T-helper 1 cell treated with Interleukin-12 subunit alpha and Interleukin-12 subunit beta and Interleukin-4 antibody, amounts not matched to agents 30 μg/mL and 1 μg/mL, for 36 hours (primary cell): Measurements from ENCODE around the gene FLOT1.

Experiments used
- H3K27ac Mint-ChIP-seq: one replicate; pipeline ENCODE4 v1.8.0; 2021; ENCODE audit warnings: mild to moderate bottlenecking, mixed read lengths
- H3K27me3 Mint-ChIP-seq: one replicate; pipeline ENCODE4 v1.8.0; 2021; ENCODE audit warnings: low read depth, mixed read lengths
- H3K36me3 Mint-ChIP-seq: one replicate; pipeline ENCODE4 v1.8.0; 2021; ENCODE audit warnings: low read depth, mixed read lengths
- H3K4me1 Mint-ChIP-seq: one replicate; pipeline ENCODE4 v1.8.0; 2021; ENCODE audit warnings: low read depth, mixed read lengths
- H3K4me3 Mint-ChIP-seq: one replicate; pipeline ENCODE4 v1.8.0; 2021; ENCODE audit warnings: mild to moderate bottlenecking, moderate library complexity, mixed read lengths
- H3K9me3 Mint-ChIP-seq: one replicate; pipeline ENCODE4 v1.8.0; 2021; ENCODE audit warnings: mixed read lengths

FLOT1 gene, protein sequence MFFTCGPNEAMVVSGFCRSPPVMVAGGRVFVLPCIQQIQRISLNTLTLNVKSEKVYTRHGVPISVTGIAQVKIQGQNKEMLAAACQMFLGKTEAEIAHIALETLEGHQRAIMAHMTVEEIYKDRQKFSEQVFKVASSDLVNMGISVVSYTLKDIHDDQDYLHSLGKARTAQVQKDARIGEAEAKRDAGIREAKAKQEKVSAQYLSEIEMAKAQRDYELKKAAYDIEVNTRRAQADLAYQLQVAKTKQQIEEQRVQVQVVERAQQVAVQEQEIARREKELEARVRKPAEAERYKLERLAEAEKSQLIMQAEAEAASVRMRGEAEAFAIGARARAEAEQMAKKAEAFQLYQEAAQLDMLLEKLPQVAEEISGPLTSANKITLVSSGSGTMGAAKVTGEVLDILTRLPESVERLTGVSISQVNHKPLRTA

GRCh38 chr6:30742316-30743098, at the start of gene FLOT1:
Gene FLOT1 (minus strand): TSS chr6:30742687. CDS start chr6:30742189, 498 bp downstream.
- Mint-ChIP-seq H3K4me1 (peaks cover 62% of the 10 kb centered on the region), H3K4me3 (peak within 1 kb of the TSS; percentile 99), H3K36me3 (peaks cover 56% of the 10 kb centered on the region)

DNA sequence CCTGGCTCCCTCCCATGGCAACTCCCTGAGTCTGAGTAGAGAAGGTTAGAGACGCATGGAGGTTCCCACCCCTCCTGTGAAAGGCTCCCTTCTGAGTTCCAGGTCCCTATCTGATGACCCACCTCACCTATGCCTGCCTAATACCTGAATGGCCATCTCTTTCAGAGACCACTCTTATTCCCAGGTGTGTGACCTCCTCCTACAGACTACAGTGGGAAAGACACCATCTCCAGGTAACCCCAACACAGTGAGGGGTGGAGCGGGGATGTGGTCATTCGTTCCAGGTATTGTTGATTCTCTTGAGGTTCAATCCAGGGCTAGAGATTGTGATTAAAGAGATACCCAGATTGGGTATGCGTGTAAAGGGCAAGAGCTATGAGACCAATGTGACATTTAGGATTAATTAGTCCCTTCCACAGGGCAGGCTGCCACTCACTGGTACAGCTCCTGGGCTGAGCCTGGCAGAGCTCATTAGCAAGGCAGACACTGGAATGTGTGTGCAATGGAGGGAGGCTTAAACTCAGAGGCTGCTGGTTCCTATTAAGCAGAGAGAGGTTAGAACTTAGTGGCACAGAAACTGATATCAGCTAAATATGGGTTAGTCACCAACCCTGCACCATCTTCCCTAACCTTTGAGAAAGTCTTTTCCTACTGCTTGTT, 48.4 kb upstream of the FLOT1 start:
- Mint-ChIP-seq H3K27ac (no peak overlapping the region), H3K4me3 (no peak overlapping the region), H3K27me3 (peaks cover 7% of the 10 kb centered on the region), H3K9me3 (no peaks in the 10 kb centered on the region), H3K4me1 (peaks cover 53% of the 10 kb centered on the region), H3K36me3 (peaks cover 2% of the 10 kb centered on the region)

More at GRCh38 chr6:30742316-30743098, at the start of gene FLOT1:
- Mint-ChIP-seq H3K9me3 (no peaks in the 10 kb centered on the region), H3K27ac (peak within 1 kb of the TSS; percentile 87), H3K27me3 (no peaks in the 10 kb centered on the region)

DNA sequence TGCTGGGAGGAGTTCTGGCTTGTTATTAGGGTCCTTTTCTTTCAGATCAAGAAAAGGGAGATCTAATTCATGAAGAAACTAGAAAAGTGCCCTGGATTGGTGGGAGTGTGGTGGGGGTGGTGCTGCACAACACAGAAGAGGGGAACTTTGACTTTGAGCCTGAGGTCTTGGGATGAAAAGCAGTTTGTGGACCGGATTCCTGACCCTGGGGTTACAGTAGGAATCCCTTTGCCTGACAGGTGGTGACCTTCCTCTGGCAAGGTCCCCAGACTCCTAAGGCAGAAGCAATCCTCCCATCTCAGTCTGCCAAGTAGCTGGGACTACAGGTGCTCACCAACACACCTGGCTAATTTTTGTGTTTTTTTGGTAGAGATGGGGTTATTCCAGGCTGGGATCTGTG, 47.1 kb upstream of the FLOT1 start:
- H3K27me3 Mint-ChIP-seq = no peaks in the 10 kb centered on the region
- H3K9me3 Mint-ChIP-seq = no peaks in the 10 kb centered on the region
- peaks cover 57% of the 10 kb centered on the region for H3K4me1 Mint-ChIP-seq
- no peaks in the 10 kb centered on the region for H3K36me3 Mint-ChIP-seq
- H3K27ac Mint-ChIP-seq = no peak overlapping the region
- no peak overlapping the region for H3K4me3 Mint-ChIP-seq

- Mint-ChIP-seq H3K36me3 (no peaks in the 10 kb centered on the region), H3K4me3 (peak overlapping the region; percentile 56), H3K9me3 (no peaks in the 10 kb centered on the region), H3K27ac (peak overlapping the region; percentile 73), H3K27me3 (no peaks in the 10 kb centered on the region), H3K4me1 (peaks cover 50% of the 10 kb centered on the region)
Observed at GRCh38 chr6:30787954-30788353, 45.5 kb upstream of the FLOT1 start.

DNA sequence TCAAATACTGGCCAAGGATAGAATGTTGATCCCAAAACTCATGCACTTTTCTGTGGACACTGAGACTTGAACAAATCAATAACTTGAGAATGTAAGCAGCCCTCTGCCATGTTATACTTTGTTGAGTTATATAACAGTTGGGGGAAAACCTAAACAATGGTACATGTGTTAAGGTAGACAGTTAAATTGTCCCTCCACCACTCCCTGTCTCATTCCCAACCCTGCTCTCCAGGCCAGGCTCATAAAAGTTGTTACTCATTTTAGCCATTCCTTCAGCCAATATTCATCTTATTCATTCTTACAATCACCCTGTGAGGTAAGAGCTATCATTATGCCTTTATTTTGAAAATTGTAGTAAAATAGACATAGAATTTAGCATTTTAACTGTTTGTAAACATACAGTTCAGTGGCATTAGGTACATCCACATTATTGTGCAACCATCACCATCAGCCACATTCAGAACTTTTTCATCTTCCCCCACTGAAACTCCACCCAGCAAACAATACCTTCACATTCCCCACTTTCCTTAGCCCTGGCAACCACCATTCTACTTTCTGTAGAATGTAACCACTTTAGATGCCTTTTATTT, 40.0 kb upstream of the FLOT1 start:
- H3K4me3 Mint-ChIP-seq = no peak overlapping the region
- H3K27me3 Mint-ChIP-seq = no peaks in the 10 kb centered on the region
- peaks cover 58% of the 10 kb centered on the region for H3K4me1 Mint-ChIP-seq
- no peak overlapping the region for H3K27ac Mint-ChIP-seq
- H3K9me3 Mint-ChIP-seq = no peaks in the 10 kb centered on the region
- H3K36me3 Mint-ChIP-seq = no peaks in the 10 kb centered on the region

GRCh38 chr6:30781743-30782424, 39.4 kb upstream of the FLOT1 start:
- Mint-ChIP-seq H3K27ac (peak overlapping the region; percentile 56), H3K4me1 (peaks cover 62% of the 10 kb centered on the region), H3K27me3 (no peaks in the 10 kb centered on the region), H3K36me3 (no peaks in the 10 kb centered on the region), H3K9me3 (no peaks in the 10 kb centered on the region), H3K4me3 (peak overlapping the region; percentile 37)

DNA sequence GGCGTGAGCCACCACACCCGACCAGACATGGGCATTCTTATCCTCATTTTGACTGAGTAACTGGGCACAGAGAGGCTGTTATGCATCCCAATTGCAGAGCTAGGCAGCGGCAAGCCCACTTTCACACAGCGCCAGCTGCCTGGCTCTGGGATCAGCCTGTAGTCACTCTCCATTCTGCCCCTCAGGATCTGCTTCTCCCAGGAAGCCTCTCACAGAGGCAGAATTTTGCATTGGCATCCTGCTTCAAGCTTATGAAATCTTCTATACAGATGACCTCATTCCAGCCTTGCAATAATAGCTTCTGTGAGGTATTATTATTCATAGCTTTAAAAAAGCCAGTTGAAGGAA, 38.9 kb upstream of the FLOT1 start:
- no peaks in the 10 kb centered on the region for H3K36me3 Mint-ChIP-seq
- H3K27ac Mint-ChIP-seq = no peak overlapping the region
- H3K9me3 Mint-ChIP-seq = no peaks in the 10 kb centered on the region
- peaks cover 59% of the 10 kb centered on the region for H3K4me1 Mint-ChIP-seq
- H3K27me3 Mint-ChIP-seq = no peaks in the 10 kb centered on the region
- H3K4me3 Mint-ChIP-seq = no peak overlapping the region

GRCh38 chr6:30780642-30780920, 38.1 kb upstream of the FLOT1 start:
- H3K36me3 Mint-ChIP-seq = no peaks in the 10 kb centered on the region
- H3K27me3 Mint-ChIP-seq = no peaks in the 10 kb centered on the region
- no peaks in the 10 kb centered on the region for H3K9me3 Mint-ChIP-seq
- no peak overlapping the region for H3K4me3 Mint-ChIP-seq
- H3K27ac Mint-ChIP-seq = no peak overlapping the region
- H3K4me1 Mint-ChIP-seq = peaks cover 57% of the 10 kb centered on the region

DNA sequence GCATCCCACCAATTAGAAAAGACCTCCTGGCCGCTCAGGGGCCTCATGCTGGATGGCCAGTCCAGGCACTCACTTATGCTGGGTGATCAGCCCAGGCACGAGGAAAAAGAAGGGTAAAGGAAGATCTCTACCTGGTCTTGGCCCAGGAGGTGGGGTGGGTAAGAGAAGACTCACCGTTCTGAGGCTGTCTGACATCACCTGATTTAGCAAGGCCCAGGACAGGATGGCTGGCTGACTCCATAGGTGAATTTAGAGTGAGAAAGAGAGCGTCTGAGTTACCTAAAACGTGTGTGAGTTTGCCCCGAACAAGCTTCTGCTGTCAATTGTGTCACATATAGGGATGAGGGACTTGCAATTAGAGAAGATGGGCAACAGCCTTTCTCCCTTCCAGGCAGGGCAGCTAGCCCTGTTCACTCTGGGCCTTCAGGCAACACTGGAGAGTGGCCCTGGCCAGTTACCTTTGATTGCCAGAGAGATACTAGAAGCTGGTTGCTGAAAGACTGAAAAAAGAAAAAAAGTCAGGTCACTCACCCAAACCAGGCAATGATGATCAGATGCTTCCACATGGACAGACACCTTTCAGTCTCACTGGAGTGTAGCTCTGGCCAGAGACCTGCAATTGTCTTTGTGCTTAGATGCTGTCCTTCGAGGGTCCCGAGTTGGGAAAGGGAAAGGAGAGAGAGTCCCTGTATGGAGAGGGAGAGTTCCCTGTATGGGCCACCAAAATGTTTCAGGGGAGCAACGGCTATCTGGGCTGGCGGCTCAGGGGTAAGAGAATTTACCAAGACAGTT, 37.6 kb upstream of the FLOT1 start:
- Mint-ChIP-seq H3K4me1 (peaks cover 51% of the 10 kb centered on the region), H3K27me3 (no peaks in the 10 kb centered on the region), H3K9me3 (no peaks in the 10 kb centered on the region), H3K27ac (no peak overlapping the region), H3K36me3 (no peaks in the 10 kb centered on the region), H3K4me3 (no peak overlapping the region)

GRCh38 chr6:30778001-30778635, 35.6 kb upstream of the FLOT1 start:
- peak overlapping the region; percentile 58 for H3K27ac Mint-ChIP-seq
- H3K4me3 Mint-ChIP-seq = peak overlapping the region; percentile 52
- no peaks in the 10 kb centered on the region for H3K27me3 Mint-ChIP-seq
- H3K4me1 Mint-ChIP-seq = peaks cover 52% of the 10 kb centered on the region
- no peaks in the 10 kb centered on the region for H3K9me3 Mint-ChIP-seq
- H3K36me3 Mint-ChIP-seq = no peaks in the 10 kb centered on the region

DNA sequence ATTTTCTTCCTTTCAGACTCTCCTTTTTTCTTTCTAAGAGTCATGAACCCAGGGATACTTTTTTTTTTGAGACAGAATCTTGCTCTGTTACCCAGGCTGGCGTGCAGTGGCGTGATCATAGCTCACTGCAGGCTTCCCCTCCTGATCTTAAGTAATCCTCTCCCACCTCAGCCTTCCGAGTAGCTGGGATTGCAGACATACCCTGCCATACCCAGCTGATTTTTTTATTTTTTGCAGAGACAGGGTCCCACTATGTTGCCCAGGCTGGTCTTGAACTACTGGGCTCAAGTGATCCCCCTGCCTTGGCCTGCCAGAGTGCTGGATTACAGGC, 34.6 kb upstream of the FLOT1 start:
- Mint-ChIP-seq H3K4me1 (peaks cover 54% of the 10 kb centered on the region), H3K4me3 (peak overlapping the region; percentile 8), H3K27ac (peak overlapping the region; percentile 2), H3K9me3 (no peaks in the 10 kb centered on the region), H3K36me3 (peaks cover 2% of the 10 kb centered on the region), H3K27me3 (no peaks in the 10 kb centered on the region)

- Mint-ChIP-seq H3K27ac (no peak overlapping the region), H3K4me3 (no peak overlapping the region), H3K27me3 (no peaks in the 10 kb centered on the region), H3K4me1 (peaks cover 49% of the 10 kb centered on the region), H3K36me3 (peaks cover 2% of the 10 kb centered on the region), H3K9me3 (no peaks in the 10 kb centered on the region)
Observed at GRCh38 chr6:30776390-30777154, 34.1 kb upstream of the FLOT1 start.

GRCh38 chr6:30775104-30775503, 32.6 kb upstream of the FLOT1 start:
- Mint-ChIP-seq H3K4me3 (no peak overlapping the region), H3K27ac (no peak overlapping the region), H3K4me1 (peaks cover 46% of the 10 kb centered on the region)

More at GRCh38 chr6:30775104-30775503, 32.6 kb upstream of the FLOT1 start:
- H3K9me3 Mint-ChIP-seq = no peaks in the 10 kb centered on the region
- peaks cover 4% of the 10 kb centered on the region for H3K36me3 Mint-ChIP-seq
- H3K27me3 Mint-ChIP-seq = no peaks in the 10 kb centered on the region
